Fibroblast of mammary gland (primary cell): ENCODE results near the gene TPSG1.
"Not testable (repeated sequence)": the region's sequence is repeated elsewhere in the genome, so short reads cannot be mapped to it uniquely, and the experiment has no call there.

Experiments used
- DNase-seq: peaks from one replicate; pipeline ENCODE4 v3.0.0-alpha.2; 2010; ENCODE audit warnings: low read depth
- H3K4me3 ChIP-seq: 2 replicates; pipeline ENCODE4 v1.5.1; 2011; ENCODE audit warnings: low read depth, mild to moderate bottlenecking, low read length, moderate library complexity; ENCODE audit not compliant: control insufficient read depth
- CTCF ChIP-seq: conservative IDR thresholded peaks from 2 replicates; pipeline ENCODE4 v1.5.1; 2011; ENCODE audit warnings: low read depth, low read length, inconsistent platforms; ENCODE audit not compliant: control insufficient read depth, insufficient read depth

Gene TPSG1

GRCh38 chr16:1256874-1257322, 31.8 kb upstream of the TPSG1 start:
- DNase-seq, result no peak
- TF ChIP-seq CTCF, result no peak
- H3K4me3 ChIP-seq, result no peak overlapping the region

GRCh38 chr16:1256296-1256873, 31.3 kb upstream of the TPSG1 start:
- DNase-seq, H3K4me3 ChIP-seq: not testable (repeated sequence)

- H3K4me3 ChIP-seq, DNase-seq: not testable (repeated sequence)
Observed at GRCh38 chr16:1255276-1256122, 30.4 kb upstream of the TPSG1 start, which contains the start of gene TPSD1. TPSD1 (plus strand) TSS chr16:1256069; CDS start chr16:1256281, 212 bp downstream.

- DNase-seq, H3K4me3 ChIP-seq: not testable (repeated sequence)
Observed at GRCh38 chr16:1254821-1255220, 29.8 kb upstream of the TPSG1 start.

- not testable (repeated sequence) for H3K4me3 ChIP-seq, DNase-seq
Observed at GRCh38 chr16:1253701-1254364, 28.8 kb upstream of the TPSG1 start.

GRCh38 chr16:1249031-1249755, 24.1 kb upstream of the TPSG1 start:
- DNase-seq, H3K4me3 ChIP-seq: not testable (repeated sequence)

- not testable (repeated sequence) for H3K4me3 ChIP-seq, DNase-seq
Observed at GRCh38 chr16:1247903-1248537, 23.0 kb upstream of the TPSG1 start.

GRCh38 chr16:1245452-1246020, 20.5 kb upstream of the TPSG1 start:
- no peak overlapping the region for H3K4me3 ChIP-seq
- TF ChIP-seq CTCF, result no peak
- no peak for DNase-seq

GRCh38 chr16:1244881-1245280, 19.8 kb upstream of the TPSG1 start:
- H3K4me3 ChIP-seq, result no peak overlapping the region
- TF ChIP-seq CTCF, result no peak
- no peak for DNase-seq

GRCh38 chr16:1243907-1244850, 19.1 kb upstream of the TPSG1 start:
- not testable (repeated sequence) for H3K4me3 ChIP-seq, DNase-seq

- not testable (repeated sequence) for DNase-seq
Observed at GRCh38 chr16:1243363-1243762, 18.3 kb upstream of the TPSG1 start.

GRCh38 chr16:1241081-1241480, 16.0 kb upstream of the TPSG1 start:
- not testable (repeated sequence) for DNase-seq, H3K4me3 ChIP-seq

More at GRCh38 chr16:1243363-1243762, 18.3 kb upstream of the TPSG1 start:
- not testable (repeated sequence) for H3K4me3 ChIP-seq
